Stomach (tissue), 9 donors: Measurements from ENCODE around the gene MTO1. TPM values are rescaled to one million over a fixed set of nuclear protein-coding genes. Genes with fewer than 3 reads are reported as not detected.
"Not testable (repeated sequence)": the region's sequence is repeated elsewhere in the genome, so short reads cannot be mapped to it uniquely, and the experiment has no call there.

Source experiments
- DNase-seq, 2 donors: peaks; one replicate each; pipeline versions ENCODE4 v3.0.0 to v3.0.0-alpha.2; 2013 to 2019
- H3K27ac ChIP-seq, 5 donors: fragments of 200-600 bp in 4 of 5; sonication (generic) in 4 of 5; one replicate each; pipeline ENCODE4 v1.5.1; 2013 to 2019; ENCODE audit warnings: mild to moderate bottlenecking in 1 of 5, moderate library complexity in 1 of 5
- H3K27me3 ChIP-seq, 3 donors: fragments of 200-600 bp; sonication (generic); one replicate each; pipeline ENCODE4 v1.5.1; 2017 to 2019; ENCODE audit warnings: mixed run types in 1 of 3
- H3K36me3 ChIP-seq, 4 donors: fragments of 200-600 bp; sonication (generic); 1 replicate in 3 of 4; 2 replicates in 1 of 4; pipeline ENCODE4 v1.5.1; 2016 to 2019
- H3K4me1 ChIP-seq, 4 donors: fragments of 200-600 bp; sonication (generic); one replicate each; pipeline ENCODE4 v1.5.1; 2016 to 2019
- H3K4me3 ChIP-seq, 4 donors: fragments of 200-600 bp; sonication (generic) in 3 of 4; one replicate each; pipeline ENCODE4 v1.5.1; 2016 to 2019; ENCODE audit warnings: mild to moderate bottlenecking in 1 of 4
- H3K9me3 ChIP-seq, 4 donors: fragments of 200-600 bp; sonication (generic); one replicate each; pipeline ENCODE4 v1.5.1; 2016 to 2019
- CTCF ChIP-seq, 7 experiments: fragments of 450-650 bp in 4 of 7; fragments of 200-600 bp in 3 of 7; sonication (generic) in 3 of 7; IDR thresholded peaks; one replicate each; pipeline ENCODE4 v1.5.1; 2016 to 2019; ENCODE audit warnings: antibody characterized with exemption in 7 of 7, control low read depth in 2 of 7, mild to moderate bottlenecking in 1 of 7
- EP300 ChIP-seq: sonication (generic); formaldehyde crosslinking; IDR thresholded peaks from one replicate; pipeline ENCODE4 v1.6.1; 2017; ENCODE audit warnings: antibody characterized with exemption
- POLR2A ChIP-seq, 4 donors: fragments of 450-650 bp; IDR thresholded peaks; one replicate each; pipeline ENCODE4 v1.6.1; 2016; ENCODE audit warnings: antibody characterized with exemption in 4 of 4, control low read depth in 2 of 4, mild to moderate bottlenecking in 1 of 4, moderate library complexity in 1 of 4
- POLR2AphosphoS5 ChIP-seq, 3 donors: sonication (generic); formaldehyde crosslinking; IDR thresholded peaks; one replicate each; pipeline ENCODE4 v1.6.1; 2016; ENCODE audit warnings: antibody characterized with exemption in 3 of 3
- WGBS, 5 donors: extraction: QIAGEN DNeasy Blood & Tissue Kit in 3 of 5; methylation state at CpG; one replicate each; pipeline versions ENCODE4 v1.1.5 to v1.1.7; 2013 to 2018; 5-methylcytosine and 5-hydroxymethylcytosine counted together
- intact Hi-C: fragments of 100-400 bp; cut with DNase I; formaldehyde crosslinking; loops from one replicate; pipeline ENCODE4 v1.15.1; 2023; ENCODE audit warnings: low total_unique reads
- polyA plus RNA-seq, 3 donors: library from polyadenylated mRNA; stranded (reverse); fragments of 200-250 nt; gene quantifications; one replicate each; pipeline ENCODE4 v1.2.3, GENCODE V29; 2013
- total RNA-seq, 5 donors: library from RNA; depleted of rRNA; stranded (reverse); fragments of >200 nt; gene quantifications; one replicate each; pipeline versions ENCODE4 v1.1.0 to v1.2.3, GENCODE V29; 2014 to 2016
- donor health status: healthy with polysubstance abuse.
- donor health status: Bipolar disorder and iron deficiency.
- donor health status: healthy.

MTO1 gene
- total and polyA plus RNA-seq, 8 donors = 3.2 to 53.7 (median 11.6) TPM

GRCh38 chr6:73505142-73505541, 43.6 kb downstream of the MTO1 start:
- no peaks in the 10 kb centered on the region for H3K9me3 ChIP-seq
- H3K36me3 ChIP-seq = peaks cover 10 to 50% (median 46%) of the 10 kb centered on the region in 4 donors
- no peaks in the 10 kb centered on the region for H3K4me1 ChIP-seq
- H3K27me3 ChIP-seq = no peaks in the 10 kb centered on the region
- no peak overlapping the region for H3K4me3 ChIP-seq
- no peak for TF ChIP-seq EP300
- no peak for TF ChIP-seq CTCF (IDR thresholded peaks at IDR 0.05)
- no peak for TF ChIP-seq POLR2A (IDR thresholded peaks at IDR 0.05)
- DNase-seq = no peak
- intact Hi-C loops = no loop called here
- H3K27ac ChIP-seq = no peak overlapping the region

GRCh38 chr6:73505705-73506104, 44.2 kb downstream of the MTO1 start:
- H3K4me3 ChIP-seq, DNase-seq, H3K9me3 ChIP-seq, H3K27me3 ChIP-seq, H3K27ac ChIP-seq, intact Hi-C loops, H3K4me1 ChIP-seq: not testable (repeated sequence)
- WGBS, 5 donors = 95 to 99% (median 96%) methylated on average over 8 of the region's 8 CpGs
- peaks cover 10 to 44% (median 41%) of the 10 kb centered on the region in 4 donors for H3K36me3 ChIP-seq

- no peaks in the 10 kb centered on the region for H3K4me1 ChIP-seq
- no peaks in the 10 kb centered on the region for H3K27me3 ChIP-seq
- 86 to 89% (median 86%) methylated on average over 6 of the region's 6 CpGs for WGBS, 5 donors
- no peak overlapping the region for H3K4me3 ChIP-seq
- DNase-seq = no peak
- no peak for TF ChIP-seq POLR2AphosphoS5 (IDR thresholded peaks at IDR 0.05)
- TF ChIP-seq POLR2A (IDR thresholded peaks at IDR 0.05) = no peak
- no peak for TF ChIP-seq EP300
- no peak for TF ChIP-seq CTCF (IDR thresholded peaks at IDR 0.05)
- H3K36me3 ChIP-seq = peaks cover 5 to 39% (median 35%) of the 10 kb centered on the region in 4 donors
- intact Hi-C loops = no loop called here
- H3K9me3 ChIP-seq = no peaks in the 10 kb centered on the region
- H3K27ac ChIP-seq = no peak overlapping the region
Observed at GRCh38 chr6:73506246-73506645, 44.7 kb downstream of the MTO1 start.

- WGBS, 5 donors = 39 to 53% (median 48%) methylated on average over 1 of the region's 1 CpG
- Histone ChIP-seq H3K4me1 (no peaks in the 10 kb centered on the region), H3K27ac (no peak overlapping the region), H3K27me3 (no peaks in the 10 kb centered on the region), H3K4me3 (no peak overlapping the region), H3K36me3 (peaks cover 0 to 19% (median 12%) of the 10 kb centered on the region in 4 donors), H3K9me3 (no peaks in the 10 kb centered on the region)
- no peak for TF ChIP-seq CTCF (IDR thresholded peaks at IDR 0.05)
- no peak for TF ChIP-seq POLR2A (IDR thresholded peaks at IDR 0.05)
- no peak for TF ChIP-seq POLR2AphosphoS5 (IDR thresholded peaks at IDR 0.05)
- no peak for TF ChIP-seq EP300
- no peak for DNase-seq
- intact Hi-C loops = no loop called here
Observed at GRCh38 chr6:73508776-73509175, 47.2 kb downstream of the MTO1 start.

- H3K9me3 ChIP-seq = no peaks in the 10 kb centered on the region
- no peak for DNase-seq
- H3K4me1 ChIP-seq = peaks cover 0 to 9% (median 2%) of the 10 kb centered on the region in 4 donors
- intact Hi-C loops = loop anchor here (5.0 kb wide), 1 partner anchor 102 kb away; no protein-coding TSS in a partner anchor
- peaks cover 0 to 13% (median 11%) of the 10 kb centered on the region in 4 donors for H3K36me3 ChIP-seq
- H3K27me3 ChIP-seq = no peaks in the 10 kb centered on the region
- TF ChIP-seq POLR2AphosphoS5 (IDR thresholded peaks at IDR 0.05) (no peak), EP300 (no peak), CTCF (IDR thresholded peaks at IDR 0.05) (no peak), POLR2A (IDR thresholded peaks at IDR 0.05) (no peak)
- no peak overlapping the region for H3K27ac ChIP-seq
- H3K4me3 ChIP-seq = no peak overlapping the region
- 29 to 44% (median 35%) methylated on average over 1 of the region's 1 CpG for WGBS, 5 donors
Observed at GRCh38 chr6:73509851-73510250, 48.3 kb downstream of the MTO1 start.
